ENCODE measurements around the gene MLKL. TPM values are rescaled to one million over a fixed set of nuclear protein-coding genes. Genes with fewer than 3 reads are reported as not detected.
"Not testable (repeated sequence)": the region's sequence is repeated elsewhere in the genome, so short reads cannot be mapped to it uniquely, and the experiment has no call there.

Gene MLKL
- total RNA-seq, 3 donors from 2014 or later = 13.3 to 22.6 (median 14.9) TPM

- H3K4me1 ChIP-seq = peaks cover 0 to 11% of the 10 kb centered on the region in 2 donors
- no peaks in the 10 kb centered on the region for H3K36me3 ChIP-seq
- no peak for DNase-seq (ENCODE audit: low spot score in 2 of 2)
- TF ChIP-seq CTCF (IDR thresholded peaks at IDR 0.05) (no peak), POLR2AphosphoS5 (IDR thresholded peaks at IDR 0.05) (no peak), POLR2A (IDR thresholded peaks at IDR 0.05) (no peak)
- H3K9me3 ChIP-seq = peaks cover 7 to 8% of the 10 kb centered on the region in 2 donors
- no peak overlapping the region for H3K27ac ChIP-seq
- no peaks in the 10 kb centered on the region for H3K27me3 ChIP-seq
- H3K4me3 ChIP-seq = no peak overlapping the region
- intact Hi-C loops (cut with DNase I; ENCODE audit: low total_unique reads) = no loop called here
Measured at GRCh38 chr16:74725651-74726455, 25.2 kb upstream of the MLKL start.

GRCh38 chr16:74724820-74725549, 24.3 kb upstream of the MLKL start:
- no peaks in the 10 kb centered on the region for H3K27me3 ChIP-seq
- no peaks in the 10 kb centered on the region for H3K36me3 ChIP-seq
- H3K4me3 ChIP-seq = no peak overlapping the region
- peak overlapping the region in 1 of 2 donors; percentile 29 for H3K27ac ChIP-seq
- intact Hi-C loops (cut with DNase I; ENCODE audit: low total_unique reads) = no loop called here
- no peak for DNase-seq (ENCODE audit: low spot score in 2 of 2)
- peak in 1 of 3 donors; percentile 18 for TF ChIP-seq CTCF (IDR thresholded peaks at IDR 0.05)
- no peak for TF ChIP-seq POLR2AphosphoS5 (IDR thresholded peaks at IDR 0.05)
- no peak for TF ChIP-seq POLR2A (IDR thresholded peaks at IDR 0.05)
- H3K9me3 ChIP-seq = peaks cover 7 to 8% of the 10 kb centered on the region in 2 donors
- peaks cover 0 to 7% of the 10 kb centered on the region in 2 donors for H3K4me1 ChIP-seq

GRCh38 chr16:74723256-74723655, 22.6 kb upstream of the MLKL start:
- H3K4me3 ChIP-seq = no peak overlapping the region
- no peak overlapping the region for H3K27ac ChIP-seq
- no peak for DNase-seq (ENCODE audit: low spot score in 2 of 2)
- intact Hi-C loops (cut with DNase I; ENCODE audit: low total_unique reads) = no loop called here
- TF ChIP-seq POLR2A (IDR thresholded peaks at IDR 0.05) = no peak
- TF ChIP-seq POLR2AphosphoS5 (IDR thresholded peaks at IDR 0.05) = no peak
- no peak for TF ChIP-seq CTCF (IDR thresholded peaks at IDR 0.05)
- peaks cover 7 to 8% of the 10 kb centered on the region in 2 donors for H3K9me3 ChIP-seq
- no peaks in the 10 kb centered on the region for H3K36me3 ChIP-seq
- H3K4me1 ChIP-seq = no peaks in the 10 kb centered on the region
- H3K27me3 ChIP-seq = no peaks in the 10 kb centered on the region

- H3K4me1 ChIP-seq; H3K4me3 ChIP-seq; H3K27me3 ChIP-seq; DNase-seq (ENCODE audit: low spot score in 2 of 2); H3K27ac ChIP-seq; intact Hi-C loops (cut with DNase I; ENCODE audit: low total_unique reads); H3K36me3 ChIP-seq; H3K9me3 ChIP-seq: not testable (repeated sequence)
Measured at GRCh38 chr16:74722156-74722555, 21.5 kb upstream of the MLKL start.

GRCh38 chr16:74721716-74722115, 21.1 kb upstream of the MLKL start:
- no peaks in the 10 kb centered on the region for H3K4me1 ChIP-seq
- no peaks in the 10 kb centered on the region for H3K36me3 ChIP-seq
- intact Hi-C loops (cut with DNase I; ENCODE audit: low total_unique reads) = no loop called here
- H3K9me3 ChIP-seq = peaks cover 1% of the 10 kb centered on the region in 2 donors
- H3K27ac ChIP-seq = no peak overlapping the region
- no peaks in the 10 kb centered on the region for H3K27me3 ChIP-seq
- DNase-seq (ENCODE audit: low spot score in 2 of 2) = no peak
- no peak overlapping the region for H3K4me3 ChIP-seq
- TF ChIP-seq CTCF (IDR thresholded peaks at IDR 0.05) (no peak), POLR2AphosphoS5 (IDR thresholded peaks at IDR 0.05) (no peak), POLR2A (IDR thresholded peaks at IDR 0.05) (no peak)

All from breast epithelium (tissue), 4 donors.